ENCODE measurements around the gene KIF3C. TPM values are rescaled to one million over a fixed set of nuclear protein-coding genes. Genes with fewer than 3 reads are reported as not detected.

Gene KIF3C
- 8.1 and 8.9 TPM in 2 replicates for total RNA-seq

GRCh38 chr2:25982273-25982967 lies at the start of gene KIF3C:
TSS of gene KIF3C (minus strand) at chr2:25982497. CDS start at chr2:25981917, 580 bp downstream.

DNA sequence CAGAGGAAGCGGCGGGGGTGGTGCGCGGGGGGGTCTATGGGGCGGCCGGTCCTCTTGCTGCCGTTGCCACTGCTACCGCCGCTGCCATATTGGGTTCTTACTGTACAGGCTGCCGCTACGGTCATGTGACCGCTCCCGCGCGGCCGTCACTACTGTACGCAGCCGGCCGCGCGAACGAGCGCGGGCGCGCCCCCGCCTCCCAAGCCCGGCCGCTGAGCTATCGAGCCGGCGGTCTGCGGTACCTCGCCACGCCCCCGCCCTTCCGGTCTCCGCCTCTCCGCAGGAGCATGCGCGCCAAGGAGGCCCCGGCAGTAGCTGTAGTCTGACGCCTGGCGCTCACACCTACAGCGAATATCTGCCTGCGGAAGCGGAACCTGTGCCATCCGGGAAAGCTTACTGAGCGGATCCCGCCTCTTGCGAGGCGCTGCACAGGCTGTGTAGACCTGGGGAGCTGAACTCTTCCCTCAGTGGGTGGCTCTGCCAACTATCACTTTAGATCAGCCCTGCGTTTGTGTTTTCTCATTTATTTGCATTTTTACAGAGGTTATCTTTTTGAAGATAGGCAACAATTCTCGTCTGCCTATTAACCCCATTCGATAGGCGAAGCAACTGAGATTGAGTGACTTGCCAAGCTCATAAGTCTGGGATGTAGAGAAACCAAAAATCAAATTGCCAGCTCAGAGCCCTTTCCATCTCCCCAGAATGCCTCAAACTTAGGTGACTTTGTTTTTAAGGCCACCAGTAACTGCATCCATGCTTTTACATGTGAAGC lies 103.8 kb downstream of the KIF3C start, which contains the start of gene ASXL2:
TSS of gene ASXL2 (minus strand) at position 127 of the 772 bp plus-strand sequence. CDS start 265 bp downstream, outside the sequence.

Small RNAs within 50 kb of the gene (small RNA-seq; reads per million reads assigned to genes)
- not detected for gene NDUFB4P4
- not detected for gene UQCRHP2

Other genes starting within 250 kb of the KIF3C start
- 18.8 and 22.6 TPM in 2 replicates for gene ASXL2, start 104.0 kb downstream of the KIF3C start, total RNA-seq
- gene RAB10, start 51.6 kb upstream of the KIF3C start, total RNA-seq = 165 and 203 TPM in 2 replicates
- 2.7 TPM in 2 replicates for gene GAREM2, start 190.6 kb upstream of the KIF3C start, total RNA-seq

Measured in articular chondrocyte of knee joint (primary cell).